ENCODE measurements around the gene KCTD5.
A peak's percentile ranks its signal among the peaks of the same experiment; 100 is the strongest.
"Not testable (repeated sequence)": the region's sequence is repeated elsewhere in the genome, so short reads cannot be mapped to it uniquely, and the experiment has no call there.

KCTD5 gene

DNA sequence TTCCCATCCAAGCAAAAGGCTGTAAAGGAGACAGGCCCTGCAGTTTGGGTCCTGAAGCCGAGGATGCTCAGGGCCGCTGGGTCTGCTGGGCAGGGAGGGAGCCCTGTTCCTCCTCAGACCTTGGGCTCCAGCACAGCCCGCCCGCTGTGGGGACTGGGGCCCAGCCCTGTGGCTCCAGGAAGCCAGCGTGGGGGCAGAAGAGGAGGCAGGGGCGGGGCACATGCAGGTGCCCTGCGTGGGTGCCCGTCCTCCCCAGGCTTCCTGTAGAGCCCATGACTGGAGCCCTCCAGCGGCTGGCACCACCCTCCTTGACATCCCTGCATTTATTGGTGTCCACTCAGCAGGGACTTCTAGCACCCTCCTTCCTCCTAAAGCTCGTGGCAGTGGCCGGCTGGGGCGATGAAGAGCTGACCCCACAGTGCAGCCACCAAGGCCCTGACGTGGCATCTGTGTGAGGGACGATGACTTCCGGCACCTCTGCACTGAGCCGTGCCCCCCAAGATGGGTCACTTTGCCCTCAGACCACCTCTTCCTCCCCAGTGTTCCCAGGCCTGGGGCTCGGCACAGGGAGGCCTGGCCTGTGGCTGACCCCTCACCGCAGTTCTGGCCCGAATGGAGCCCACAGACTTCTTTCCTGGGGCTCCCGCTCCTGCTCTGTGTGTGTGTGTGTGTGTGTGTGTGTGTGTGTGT, 27.8 kb downstream of the KCTD5 start:
- DNase-seq (ENCODE audit: low spot score), result no peak

DNA sequence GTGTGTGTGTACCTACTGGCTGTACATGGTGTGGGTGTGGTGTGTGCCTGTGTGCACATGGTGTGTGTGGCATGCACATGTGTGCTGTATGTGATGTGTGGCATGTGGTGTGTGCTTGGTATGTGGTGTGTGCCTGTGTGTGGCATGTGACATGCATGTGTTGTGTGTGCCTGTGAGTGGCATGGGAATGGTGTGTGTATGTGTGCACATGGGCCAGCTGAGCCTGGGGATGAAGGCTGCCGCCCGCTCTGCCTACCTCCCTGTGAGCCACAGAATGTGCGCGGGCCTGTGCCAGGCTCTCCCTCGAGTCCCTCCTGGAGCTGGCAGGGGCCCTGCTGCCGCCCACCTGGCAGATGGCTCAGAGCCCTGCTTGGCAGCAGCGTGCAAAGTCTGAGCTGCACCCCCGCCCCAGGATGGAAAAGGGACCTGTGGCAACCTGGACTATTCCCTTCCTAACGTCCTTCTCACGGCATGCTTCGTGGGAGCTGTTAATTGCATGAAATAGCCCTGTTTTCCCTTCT, 28.4 kb downstream of the KCTD5 start:
- no peak for DNase-seq (ENCODE audit: low spot score)

GRCh38 chr16:2711370-2712062, 29.2 kb downstream of the KCTD5 start:
- DNase-seq (ENCODE audit: low spot score), result no peak

DNA sequence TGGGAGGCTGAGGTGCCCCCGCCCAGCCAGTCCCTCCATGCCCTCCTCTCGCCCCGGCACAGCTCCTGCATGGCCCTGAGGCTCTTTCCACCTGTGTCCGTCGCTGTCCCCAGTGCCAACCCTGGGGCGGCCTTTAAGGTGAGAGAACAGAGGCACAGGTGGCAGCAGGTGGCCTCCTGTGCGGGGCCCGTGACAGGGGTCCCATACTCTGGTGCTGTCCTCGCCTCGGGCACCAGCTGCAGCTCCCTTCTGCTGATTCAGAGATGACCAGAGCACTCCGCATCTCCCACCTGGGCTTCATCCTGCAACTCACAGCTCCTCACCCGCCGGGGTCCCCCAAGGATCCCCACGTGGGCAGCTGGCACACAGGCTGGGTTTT, 29.7 kb downstream of the KCTD5 start:
- no peak for DNase-seq (ENCODE audit: low spot score)

DNA sequence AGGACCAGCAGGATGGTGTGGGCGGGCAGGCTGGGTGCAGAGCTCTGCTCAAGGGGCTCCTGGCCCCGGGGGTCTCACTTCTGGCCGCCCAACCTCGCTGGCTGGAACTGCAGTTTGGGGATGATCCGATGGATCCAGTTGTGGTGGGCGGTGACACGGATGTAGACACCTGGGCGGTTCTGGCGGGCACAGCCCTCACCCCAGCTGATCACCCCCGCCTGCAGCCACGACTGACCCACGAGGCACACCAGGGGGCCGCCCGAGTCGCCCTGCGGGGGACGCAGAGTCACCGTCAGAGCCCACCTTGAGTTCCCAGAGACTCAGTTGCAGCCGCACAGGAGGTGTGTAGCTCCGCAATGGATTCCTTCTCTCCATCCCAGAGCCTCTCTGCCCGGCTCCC, 30.2 kb downstream of the KCTD5 start:
- DNase-seq (ENCODE audit: low spot score), result no peak

DNA sequence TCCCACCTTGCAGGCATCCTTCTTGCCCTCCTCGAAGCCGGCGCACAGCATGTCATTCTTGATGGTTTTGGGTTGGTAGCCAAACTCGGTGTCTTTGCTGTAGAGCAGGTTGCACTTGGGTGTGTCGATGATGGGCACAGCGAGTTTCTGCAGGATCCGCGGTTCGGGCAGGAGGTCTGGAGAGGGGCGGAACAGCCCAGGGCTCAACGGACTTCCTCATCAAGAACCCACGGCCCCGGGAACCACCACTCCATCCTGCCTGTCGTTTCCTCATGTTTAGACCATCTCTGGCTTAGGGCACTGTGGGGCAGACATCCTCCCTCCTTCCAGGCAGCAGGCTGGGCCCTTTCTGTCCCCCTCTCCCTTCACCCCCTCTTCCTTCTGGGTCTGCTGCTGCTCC, 31.2 kb downstream of the KCTD5 start:
- no peak for DNase-seq (ENCODE audit: low spot score)

DNA sequence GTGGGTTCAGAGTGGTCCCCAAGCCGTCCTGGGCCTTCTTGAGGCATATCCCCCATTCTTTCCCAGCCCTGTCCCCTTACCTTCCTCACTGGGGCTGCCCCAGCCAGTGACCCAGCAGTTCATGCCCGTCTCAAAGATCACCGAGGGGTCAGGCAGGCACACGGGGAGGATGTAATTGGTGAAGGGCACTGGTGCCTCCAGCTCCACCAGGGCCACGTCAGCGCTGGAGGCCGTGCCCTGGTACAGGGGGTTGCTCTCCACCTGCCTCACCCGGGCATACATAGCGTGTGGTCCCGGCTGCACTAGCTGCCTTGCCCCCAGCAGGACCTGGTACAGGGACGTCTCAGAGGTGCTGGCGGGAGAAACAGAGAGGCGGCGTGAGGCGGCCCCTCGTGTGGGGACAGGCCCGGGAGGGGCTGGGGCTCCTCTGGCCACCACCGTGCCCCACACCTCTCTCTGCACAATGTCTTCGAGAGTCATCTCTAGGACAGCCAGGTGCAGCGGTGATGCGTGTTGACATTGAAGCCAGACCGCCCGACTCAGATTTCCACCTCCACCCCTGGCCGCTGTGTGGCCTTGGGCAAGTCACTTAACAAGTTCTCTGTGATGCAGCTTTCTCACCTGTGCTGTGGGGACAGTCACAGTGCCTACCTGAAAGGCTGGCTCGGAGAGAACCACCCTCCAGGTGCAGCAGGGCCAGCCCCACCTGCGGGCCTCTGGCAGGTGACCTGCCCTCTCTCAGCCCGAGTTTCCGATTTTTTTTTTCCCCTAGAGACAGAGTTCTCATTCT, 31.9 kb downstream of the KCTD5 start:
- no peak for DNase-seq (ENCODE audit: low spot score)

- DNase-seq (ENCODE audit: low spot score), result no peak
These were observed 32.7 kb downstream of the KCTD5 start for GRCh38 chr16:2715064-2715463.

DNA sequence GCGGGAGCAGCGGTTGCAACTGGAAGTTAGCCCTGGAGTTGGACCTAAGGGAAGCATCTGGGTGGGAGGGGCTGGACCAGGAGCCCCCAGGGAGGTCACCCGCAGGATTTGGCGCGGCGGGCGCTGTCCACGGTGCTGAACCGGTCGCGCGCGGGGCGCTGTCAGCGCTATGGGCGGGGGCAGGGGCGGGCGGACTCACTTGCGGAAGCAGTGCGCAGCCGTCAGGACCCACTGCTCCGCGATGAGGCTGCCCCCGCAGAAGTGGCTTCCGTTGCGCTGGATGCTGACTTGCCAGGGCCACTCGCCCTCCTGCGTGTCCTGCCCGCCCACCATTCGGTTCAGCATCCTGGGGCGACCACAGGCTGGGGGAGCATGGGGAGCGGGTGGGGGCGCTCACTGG, 33.2 kb downstream of the KCTD5 start:
- peak; percentile 47 for DNase-seq (ENCODE audit: low spot score)

- no peak for DNase-seq (ENCODE audit: low spot score)
These were observed 33.9 kb downstream of the KCTD5 start for GRCh38 chr16:2715966-2716885.

GRCh38 chr16:2716948-2717347, 34.6 kb downstream of the KCTD5 start:
- DNase-seq (ENCODE audit: low spot score), result no peak

GRCh38 chr16:2717383-2718263, 35.3 kb downstream of the KCTD5 start:
- DNase-seq (ENCODE audit: low spot score), result no peak

GRCh38 chr16:2719328-2720063, 37.2 kb downstream of the KCTD5 start:
- DNase-seq (ENCODE audit: low spot score), result peak; percentile 59

DNA sequence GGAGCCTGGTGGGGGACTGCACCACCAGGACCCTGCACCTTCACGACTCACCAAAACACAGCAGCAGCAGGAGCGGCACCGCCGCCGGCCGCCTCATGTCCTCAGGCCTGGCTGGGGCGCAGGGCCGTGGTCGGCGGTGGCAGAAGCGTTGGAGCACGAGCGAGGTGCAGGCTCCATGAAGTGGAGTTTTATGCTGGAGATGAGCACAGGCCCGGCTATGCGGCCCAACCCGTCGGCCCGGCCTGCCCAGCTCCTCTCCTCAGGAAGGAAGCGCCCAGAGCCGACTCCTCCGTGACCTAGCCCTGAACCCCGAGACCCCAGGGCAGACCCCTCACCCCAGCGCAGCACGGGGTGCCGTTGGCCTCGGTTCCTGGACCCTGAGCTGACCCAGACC, 37.7 kb downstream of the KCTD5 start, which contains the start of gene PRSS27:
Gene PRSS27 (minus strand): TSS at position 161 of the 394 bp plus-strand sequence. CDS start 64 bp downstream, at position 97.
- DNase-seq (ENCODE audit: low spot score), result no peak

DNA sequence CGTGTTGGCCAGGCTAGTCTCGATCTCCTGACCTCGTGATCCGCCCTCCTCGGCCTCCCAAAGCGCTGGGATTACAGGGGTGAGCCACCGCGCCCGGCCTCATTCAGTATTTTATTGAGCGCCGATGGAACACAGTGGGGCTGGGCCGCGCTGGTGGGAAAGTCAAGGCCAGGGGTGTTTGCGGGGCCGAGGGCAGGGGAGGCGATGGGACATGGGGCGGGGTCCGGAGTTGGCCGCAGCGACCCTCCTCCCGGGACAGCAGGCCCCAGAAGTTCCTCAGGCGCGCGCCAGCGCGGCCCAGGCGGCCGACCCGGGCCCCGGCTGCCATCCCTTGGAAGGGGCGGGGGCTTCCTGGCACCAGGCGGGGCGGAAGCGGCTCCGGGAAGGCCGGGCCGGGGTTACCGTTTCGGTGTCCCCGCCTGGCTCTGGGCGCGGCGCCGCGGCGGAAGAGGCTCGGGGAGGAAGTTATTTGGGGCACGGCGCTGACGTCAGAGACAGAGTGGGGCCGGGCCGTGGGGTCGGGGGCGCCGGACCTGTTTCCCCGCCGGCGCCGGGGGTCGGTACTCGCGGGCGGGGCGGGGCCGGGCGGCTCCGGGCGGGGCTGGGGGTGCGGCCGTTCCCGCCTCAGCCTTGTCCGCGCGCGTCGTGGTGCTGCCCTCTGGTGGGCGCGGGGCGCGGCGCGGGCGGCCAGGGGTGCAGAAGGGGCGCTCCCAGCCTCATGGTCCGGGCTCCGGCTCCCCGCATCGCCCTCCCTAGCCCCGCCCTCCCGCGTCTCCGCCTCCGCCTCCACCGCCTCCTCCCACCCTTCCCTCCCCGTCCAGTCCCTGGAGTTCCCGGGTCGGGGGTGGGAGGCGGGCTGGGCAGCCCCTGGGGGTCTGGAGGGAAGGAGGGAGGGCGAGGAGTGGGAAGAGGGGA, 38.7 kb downstream of the KCTD5 start:
- peak; percentile 86 for DNase-seq (ENCODE audit: low spot score)

- not testable (repeated sequence) for DNase-seq (ENCODE audit: low spot score)
These were observed 39.4 kb downstream of the KCTD5 start for GRCh38 chr16:2721634-2722173.

- DNase-seq (ENCODE audit: low spot score), result no peak
These were observed 41.9 kb downstream of the KCTD5 start for GRCh38 chr16:2724088-2724676.

DNA sequence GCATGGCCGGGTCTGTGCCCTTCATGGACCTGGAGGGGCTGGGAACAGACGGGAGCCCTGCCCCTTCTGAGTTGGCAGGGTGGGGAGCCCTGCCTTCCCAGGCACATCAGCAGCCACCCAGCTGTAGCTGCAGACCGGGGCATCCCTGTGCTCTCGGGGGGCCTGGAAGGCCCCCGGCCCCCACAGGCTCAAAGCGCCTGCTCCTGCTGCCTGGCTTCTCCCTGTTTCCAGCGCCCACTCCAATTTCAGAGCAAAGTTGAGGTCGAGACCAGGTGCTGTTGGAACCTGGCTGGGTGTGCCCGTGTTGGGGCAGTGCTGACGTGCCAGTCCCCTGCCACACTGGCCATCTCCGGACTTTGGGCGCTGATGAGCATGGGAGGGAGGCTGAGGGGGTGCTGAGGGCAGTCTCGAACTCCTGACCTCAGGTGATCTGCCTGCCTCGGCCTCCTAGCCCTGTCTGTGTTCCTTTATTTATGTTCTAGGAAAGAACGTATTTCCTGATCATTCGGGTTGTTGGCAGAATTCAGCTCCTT, 42.6 kb downstream of the KCTD5 start:
- no peak for DNase-seq (ENCODE audit: low spot score)
